ENCODE data around the gene CELF6.
A peak's percentile ranks its signal among the peaks of the same experiment; 100 is the strongest.
"Not testable (repeated sequence)": the region's sequence is repeated elsewhere in the genome, so short reads cannot be mapped to it uniquely, and the experiment has no call there.

CELF6 gene

GRCh38 chr15:72315706-72316370 is 4.1 kb downstream of the CELF6 start:
- no peak for DNase-seq (ENCODE audit: low read depth in 2 of 2)

GRCh38 chr15:72313881-72314280 is 6.1 kb downstream of the CELF6 start:
- no peak for DNase-seq (ENCODE audit: low read depth in 2 of 2)

DNA sequence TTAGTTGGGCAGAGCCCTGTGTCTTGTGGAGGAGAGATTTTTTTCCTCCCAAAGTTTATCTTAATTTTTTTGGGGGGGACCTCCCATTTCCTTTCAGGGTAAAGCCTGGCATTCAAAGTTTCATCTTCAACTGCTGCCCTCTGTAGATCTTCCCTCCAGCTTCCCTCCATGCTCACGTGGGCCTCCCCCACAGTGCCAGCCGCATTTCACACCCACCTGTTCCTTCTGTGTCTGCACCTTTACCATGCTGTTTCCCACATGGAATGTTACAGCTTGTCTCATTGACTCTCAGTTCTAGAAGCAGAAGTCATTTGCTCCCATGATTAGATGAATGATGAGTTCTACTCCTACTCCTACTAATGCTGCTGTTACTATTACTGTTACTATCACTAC is 6.5 kb downstream of the CELF6 start:
- DNase-seq (ENCODE audit: low read depth in 2 of 2) = no peak

DNA sequence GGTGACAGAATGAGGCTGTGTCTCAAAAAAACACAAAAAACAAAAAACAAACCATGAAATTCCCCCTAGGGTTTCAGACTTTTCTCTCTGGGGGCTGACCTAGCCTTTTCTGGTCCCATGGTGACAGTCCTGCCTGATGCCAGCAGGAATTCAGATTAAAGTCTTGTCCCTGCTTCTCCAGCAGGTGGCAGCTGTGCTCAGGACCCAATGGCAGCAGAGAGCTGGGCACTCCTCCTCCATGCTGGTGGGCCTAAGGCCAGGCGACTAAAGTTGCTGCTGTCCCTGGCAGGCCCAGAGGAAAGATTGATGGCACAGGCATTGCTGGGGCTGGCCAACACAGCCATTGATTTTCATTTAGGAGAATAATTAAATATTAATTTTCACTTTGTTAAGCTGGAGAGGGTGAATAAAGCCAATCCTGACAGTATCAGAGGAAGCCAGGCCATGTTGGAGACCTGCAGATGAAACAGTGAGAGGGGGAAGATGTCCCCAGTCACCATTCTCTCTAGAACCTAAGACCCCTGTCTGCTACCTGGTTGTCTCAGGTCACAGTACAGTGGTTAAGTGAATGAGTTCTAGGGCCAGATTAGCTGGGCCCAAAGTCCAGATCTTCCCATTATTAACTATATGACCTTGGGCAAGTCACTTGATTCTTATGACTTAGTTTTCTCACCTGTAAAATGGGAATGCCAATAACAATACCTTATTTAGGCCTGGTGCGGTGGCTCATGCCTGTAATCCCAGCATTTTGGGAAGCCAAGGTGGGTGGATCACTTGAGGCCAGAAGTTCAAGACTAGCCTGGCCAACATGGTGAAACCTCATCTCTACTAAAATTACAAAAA is 7.1 kb downstream of the CELF6 start:
- peak; percentile 25 to 48 for DNase-seq (ENCODE audit: low read depth in 2 of 2)

- no peak for DNase-seq (ENCODE audit: low read depth in 2 of 2)
Observed at GRCh38 chr15:72307026-72307425, 12.9 kb downstream of the CELF6 start.

DNA sequence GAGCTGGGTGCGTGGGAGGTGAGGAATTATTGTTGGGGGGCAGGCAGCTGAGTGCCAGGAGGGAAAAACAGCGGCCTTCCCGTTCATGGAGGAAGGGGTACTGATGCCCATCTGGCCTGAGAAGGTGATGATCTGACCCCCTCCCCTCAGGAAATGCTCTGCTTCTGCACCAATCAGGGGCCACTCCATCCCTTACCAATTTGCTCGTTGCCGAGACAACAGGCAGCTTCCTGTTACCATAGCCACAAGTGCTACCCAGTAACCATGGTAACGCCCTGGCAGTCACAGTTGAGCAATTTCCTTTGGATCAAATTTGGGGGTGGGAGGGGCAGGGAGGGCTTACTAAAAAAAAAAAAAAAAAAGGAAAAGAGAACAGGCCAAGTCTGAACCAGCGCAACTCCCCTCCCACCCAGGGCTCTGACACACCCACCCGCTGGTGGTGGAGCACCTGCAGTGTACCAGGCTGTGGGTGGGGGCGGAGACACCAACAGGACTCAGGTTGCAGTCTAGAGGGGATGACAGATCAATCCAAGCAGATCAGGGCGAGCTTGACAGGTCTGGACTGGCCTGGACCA is 13.7 kb downstream of the CELF6 start:
- DNase-seq (ENCODE audit: low read depth in 2 of 2) = peak in 1 of 2 donors; percentile 25

GRCh38 chr15:72304596-72304995 is 15.4 kb downstream of the CELF6 start:
- DNase-seq (ENCODE audit: low read depth in 2 of 2) = no peak

DNA sequence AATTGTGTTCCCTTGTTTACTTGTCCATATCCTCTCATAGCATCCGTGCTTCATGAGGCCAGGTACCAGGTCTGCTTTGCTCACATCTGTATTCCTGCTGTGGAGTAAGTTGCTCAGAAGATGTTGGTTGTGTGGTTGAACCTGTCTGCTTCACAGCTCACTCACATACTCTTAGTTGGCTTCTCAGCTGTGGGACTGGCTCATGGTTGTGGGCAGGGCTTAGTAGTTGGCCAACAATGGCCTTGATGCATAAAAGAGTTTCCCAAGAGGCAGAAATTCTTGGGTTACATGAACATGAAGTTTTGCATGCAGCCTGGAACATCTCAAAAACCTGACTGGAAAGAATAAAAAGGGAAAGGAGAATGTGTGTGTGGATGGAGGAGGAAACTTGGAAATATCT is 17.0 kb downstream of the CELF6 start:
- no peak for DNase-seq (ENCODE audit: low read depth in 2 of 2)

GRCh38 chr15:72289597-72290325 is 30.2 kb downstream of the CELF6 start:
- DNase-seq (ENCODE audit: low read depth in 2 of 2) = no peak

DNA sequence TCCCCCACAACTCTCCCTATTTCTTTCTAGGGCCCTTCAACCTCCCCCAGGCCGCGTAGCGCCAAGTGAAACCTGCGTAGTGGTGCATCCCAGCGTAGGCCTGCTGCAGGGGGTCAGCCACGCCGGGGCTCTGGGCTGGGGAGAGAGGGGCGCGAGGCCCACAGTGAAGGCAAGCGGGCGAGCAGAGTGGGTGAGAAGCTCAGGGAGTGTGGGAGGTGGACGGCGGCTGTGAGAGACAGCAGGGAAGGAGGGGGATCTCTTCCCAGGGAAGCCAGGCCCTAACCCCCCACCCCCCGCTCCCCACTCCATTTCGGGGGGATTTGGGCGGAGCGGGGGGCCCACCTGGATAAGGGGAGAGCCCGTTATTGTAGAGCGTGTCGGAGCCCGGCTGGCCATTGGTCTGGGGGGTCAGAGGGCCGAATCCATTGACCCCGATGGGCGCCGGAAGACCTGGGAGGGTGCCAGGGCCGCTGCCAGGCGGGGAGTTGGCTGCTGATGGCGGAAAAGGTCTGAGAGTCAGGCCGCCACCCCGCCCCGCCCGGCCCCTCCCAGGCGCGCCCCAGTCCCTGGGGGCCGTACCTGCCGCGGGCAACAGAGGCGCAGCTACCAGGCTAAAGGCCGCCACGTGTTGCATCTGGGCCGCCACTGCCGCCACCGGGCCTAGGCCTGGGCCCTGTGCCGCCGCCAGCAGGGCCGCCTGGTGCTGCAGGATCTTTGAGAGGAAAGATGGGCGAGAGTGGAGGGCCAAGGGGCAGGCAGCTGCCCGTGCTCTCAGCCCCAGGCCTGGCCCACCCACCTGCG is 31.0 kb downstream of the CELF6 start:
- no peak for DNase-seq (ENCODE audit: low read depth in 2 of 2)

- peak in 1 of 2 donors; percentile 38 for DNase-seq (ENCODE audit: low read depth in 2 of 2)
Observed at GRCh38 chr15:72285927-72286516, 33.9 kb downstream of the CELF6 start.

DNA sequence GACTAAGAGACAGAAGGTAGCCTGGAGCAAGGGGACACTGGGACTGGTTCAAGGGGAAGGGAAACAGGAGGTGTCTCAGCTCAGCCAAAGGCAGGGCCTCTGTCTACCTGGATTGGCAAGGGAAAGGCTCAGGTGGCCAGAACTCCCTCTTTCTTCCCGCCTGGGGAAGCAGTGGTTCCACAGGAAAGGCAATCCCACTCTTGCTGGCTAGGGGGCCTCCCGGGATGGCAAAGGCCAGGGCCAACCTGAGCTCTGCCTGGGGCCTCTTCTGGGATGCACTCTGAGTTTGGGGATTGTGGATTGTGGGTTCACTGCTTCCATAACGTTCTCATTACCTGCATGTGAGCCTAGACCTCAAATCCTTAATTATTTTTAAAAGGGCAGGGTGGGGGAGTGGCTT is 34.6 kb downstream of the CELF6 start:
- no peak for DNase-seq (ENCODE audit: low read depth in 2 of 2)

DNA sequence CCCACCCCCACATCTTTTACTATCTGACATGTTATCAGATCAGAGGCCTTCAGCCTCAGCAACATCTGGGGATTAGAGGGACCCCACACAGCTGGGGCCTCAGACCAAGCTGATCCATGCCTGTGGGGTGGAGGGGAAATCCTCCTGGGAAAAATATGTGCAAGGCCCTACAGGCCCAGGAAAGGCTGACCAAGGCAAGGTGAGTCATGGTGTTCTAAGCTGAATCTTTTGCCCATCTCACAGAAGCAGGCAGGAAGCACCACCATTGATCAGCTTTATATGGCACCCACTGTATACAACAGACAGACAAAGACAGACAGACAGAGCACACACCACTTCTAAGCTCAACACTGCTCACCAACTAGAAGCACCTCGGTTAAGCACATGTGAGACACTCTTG is 35.2 kb downstream of the CELF6 start:
- no peak for DNase-seq (ENCODE audit: low read depth in 2 of 2)

DNA sequence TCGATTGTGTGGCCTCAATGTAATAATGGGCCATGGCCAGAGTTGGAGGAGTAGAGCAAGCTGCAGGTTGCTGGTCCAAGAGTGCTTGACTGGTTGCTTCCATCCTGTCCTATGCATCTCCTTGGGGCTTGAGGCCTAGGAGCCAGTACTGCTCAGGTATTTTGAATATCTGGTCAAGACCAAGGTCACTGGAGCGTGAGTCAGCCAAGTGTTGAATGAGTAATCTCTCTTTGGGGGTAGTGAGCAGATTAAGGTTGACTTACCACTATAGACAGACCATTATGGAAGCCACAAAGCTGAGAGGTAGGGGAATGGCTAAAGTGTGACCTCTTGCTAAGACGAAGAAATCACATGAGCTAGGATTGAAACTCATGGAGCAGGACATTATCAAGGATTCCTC is 38.2 kb downstream of the CELF6 start:
- no peak for DNase-seq (ENCODE audit: low read depth in 2 of 2)

GRCh38 chr15:72280751-72281150 is 39.2 kb downstream of the CELF6 start:
- DNase-seq (ENCODE audit: low read depth in 2 of 2) = no peak

GRCh38 chr15:72278737-72279136 is 41.2 kb downstream of the CELF6 start:
- no peak for DNase-seq (ENCODE audit: low read depth in 2 of 2)

- no peak for DNase-seq (ENCODE audit: low read depth in 2 of 2)
Observed at GRCh38 chr15:72276326-72276700, 43.6 kb downstream of the CELF6 start.

DNA sequence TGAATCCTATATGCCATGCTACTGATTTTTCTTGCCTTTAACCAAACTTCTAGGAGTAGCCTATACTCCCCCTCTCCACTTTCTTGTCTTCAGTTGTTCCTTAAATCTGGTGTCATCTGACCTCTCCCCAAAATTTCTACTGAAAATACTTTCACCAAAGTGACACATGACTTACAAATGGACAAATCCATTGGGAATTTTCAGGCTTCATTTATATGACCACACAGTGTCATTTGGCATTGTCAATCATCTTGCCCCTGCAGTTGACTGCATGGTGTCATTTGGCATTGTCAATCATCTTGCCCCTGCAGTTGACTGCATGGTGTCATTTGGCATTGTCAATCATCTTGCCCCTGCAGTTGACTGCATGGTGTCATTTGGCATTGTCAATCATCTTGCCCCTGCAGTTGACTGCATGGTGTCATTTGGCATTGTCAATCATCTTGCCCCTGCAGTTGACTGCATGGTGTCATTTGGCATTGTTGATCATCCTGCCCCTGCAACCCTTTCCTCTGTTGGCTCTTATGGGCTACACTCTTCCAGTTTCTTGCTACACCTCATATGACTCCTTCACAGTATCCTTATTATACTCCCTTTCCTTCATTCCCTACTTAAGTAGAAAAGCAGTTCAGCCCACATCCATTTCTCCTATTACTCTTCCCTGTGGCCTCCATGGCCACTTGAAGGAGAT is 44.2 kb downstream of the CELF6 start:
- not testable (repeated sequence) for DNase-seq (ENCODE audit: low read depth in 2 of 2)

DNA sequence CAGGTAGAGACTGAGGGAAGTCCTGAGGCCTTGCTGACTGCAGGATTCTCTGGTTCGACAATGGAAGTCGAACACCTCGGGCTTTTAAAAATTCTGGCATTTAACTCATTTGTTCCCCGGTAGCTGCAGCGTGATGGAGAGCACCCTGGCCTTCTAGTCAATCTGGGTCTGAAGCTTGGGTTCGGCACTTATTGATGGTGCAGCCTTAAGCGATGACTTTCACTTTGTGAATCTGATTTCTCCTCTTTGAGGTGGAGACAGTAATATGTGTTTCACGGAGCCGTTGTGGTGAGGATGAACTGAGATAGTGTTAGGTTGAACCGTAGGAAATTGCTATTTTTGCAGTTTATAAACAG is 47.0 kb downstream of the CELF6 start:
- DNase-seq (ENCODE audit: low read depth in 2 of 2) = no peak

DNA sequence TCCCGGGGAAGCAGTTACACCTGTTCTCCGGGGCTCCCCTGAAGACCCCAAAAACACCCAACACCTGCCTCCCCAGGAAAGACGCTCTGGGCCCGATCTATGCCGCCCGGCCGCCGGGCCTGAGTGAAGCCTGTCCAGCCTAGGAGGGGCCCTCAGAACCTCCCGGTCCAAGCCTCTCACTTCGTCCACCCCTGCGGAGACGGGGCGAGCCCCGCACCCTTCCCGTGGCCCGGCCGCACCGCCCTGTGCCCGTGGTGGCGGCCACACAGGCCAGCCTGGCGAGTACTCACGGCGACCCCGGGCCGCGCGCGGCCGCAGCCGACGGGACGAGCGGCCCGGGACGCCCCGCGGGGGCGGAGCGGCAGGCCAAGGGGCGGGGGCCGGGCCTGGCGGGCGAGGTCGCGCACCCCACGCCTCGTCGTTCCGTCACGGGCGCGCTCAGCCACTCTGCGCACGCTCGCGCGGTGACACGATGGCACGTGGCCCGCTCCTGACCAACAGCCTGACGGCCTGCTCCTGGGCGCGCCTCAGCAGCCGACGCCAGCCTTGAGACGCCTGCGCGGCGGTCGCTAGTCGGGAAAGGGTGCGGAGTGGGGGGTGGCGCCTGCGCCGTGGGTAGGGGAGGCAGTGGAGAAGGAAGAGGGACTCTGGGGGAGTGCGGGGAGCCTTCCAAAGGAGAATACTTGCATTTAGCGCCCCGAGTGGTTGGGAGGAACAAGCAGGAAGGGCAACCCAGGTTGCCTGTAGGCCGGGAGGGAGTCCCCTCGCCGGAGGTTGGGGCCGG is 47.6 kb downstream of the CELF6 start, which contains the start of gene PARP6:
Gene PARP6 (minus strand): TSS at position 342 of the 784 bp plus-strand sequence. CDS start 5,077 bp downstream, outside the sequence.
- DNase-seq (ENCODE audit: low read depth in 2 of 2) = peak; percentile 98 to 99
